Keratinocyte (primary cell): ENCODE data around the gene CNIH1.

ENCODE experiments used
- CTCF ChIP-seq, 3 experiments: IDR thresholded peaks in 1 of 3; conservative IDR thresholded peaks in 1 of 3; optimal IDR thresholded peaks in 1 of 3; 2 replicates in 2 of 3; 3 replicates in 1 of 3; pipeline versions ENCODE3 to v1.5.1; 2011; ENCODE audit warnings: low read length in 3 of 3, mild to moderate bottlenecking in 3 of 3, moderate library complexity in 2 of 3, control low read depth in 1 of 3, inconsistent platforms in 1 of 3; ENCODE audit not compliant: insufficient read depth in 2 of 3; ENCODE audit errors: extremely low read depth in 1 of 3
- EZH2 ChIP-seq: IDR thresholded peaks from one replicate; pipeline ENCODE4 v1.6.1; 2012; ENCODE audit warnings: inconsistent platforms, mild to moderate bottlenecking, low read length, moderate library complexity

GRCh38 chr14:54395284-54395683 is 45.9 kb downstream of the CNIH1 start:
- TF ChIP-seq CTCF (optimal IDR thresholded peaks at IDR 0.05 in 1 of 3, IDR thresholded peaks at IDR 0.05 in 1 of 3, conservative IDR thresholded peaks at IDR 0.05 in 1 of 3; ENCODE audit: extremely low read depth in 1 of 3, insufficient read depth in 2 of 3, low read length in 3 of 3) (no peak), EZH2 (no peak)
